Measurements from ENCODE around the gene PCGF3. TPM values are rescaled to one million over a fixed set of nuclear protein-coding genes. Genes with fewer than 3 reads are reported as not detected.

The PCGF3 gene
- total RNA-seq, 2 donors from 2014 or later = 59.0 to 135 TPM

DNA sequence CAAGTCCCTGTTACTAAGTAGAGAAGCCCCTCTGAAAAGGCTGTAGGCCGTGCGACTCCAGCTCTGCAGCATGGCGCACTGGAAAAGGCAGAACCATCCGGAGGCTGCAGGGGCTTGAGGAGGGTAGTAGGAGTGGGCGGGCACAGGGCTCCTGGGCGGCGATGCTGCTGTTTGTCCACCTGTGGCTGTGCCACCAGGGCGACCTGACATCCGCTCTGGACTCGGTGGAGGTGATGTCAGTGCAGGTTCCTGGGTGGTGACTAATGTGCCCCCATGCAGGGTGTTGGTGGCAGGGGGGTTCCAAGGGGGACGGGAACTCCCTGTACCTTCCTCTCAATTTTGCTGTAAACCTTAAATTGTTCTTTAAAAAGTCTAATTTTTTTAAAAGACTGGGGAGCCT, 58.3 kb downstream of the PCGF3 start:
- Histone ChIP-seq H3K27ac (no peak overlapping the region), H3K27me3 (replicated peaks; ENCODE audit: insufficient read depth) (no peaks in the 10 kb centered on the region), H3K9me3 (no peaks in the 10 kb centered on the region), H3K4me1 (replicated peaks) (no peaks in the 10 kb centered on the region), H3K36me3 (no peaks in the 10 kb centered on the region), H3K4me3 (no peak overlapping the region)
- intact Hi-C loops (cut with DNase I) = no loop called here
- no peak for DNase-seq (ENCODE audit: low spot score)
- no peak for TF ChIP-seq POLR2AphosphoS5 (IDR thresholded peaks at IDR 0.05)
- 90% methylated on average over 11 of the region's 11 CpGs for WGBS

- WGBS = 86% methylated on average over 16 of the region's 16 CpGs
These were observed 59.0 kb downstream of the PCGF3 start for GRCh38 chr4:764405-765169.

GRCh38 chr4:766152-766515, 60.5 kb downstream of the PCGF3 start:
- H3K9me3 ChIP-seq = no peaks in the 10 kb centered on the region
- H3K27me3 ChIP-seq (replicated peaks; ENCODE audit: insufficient read depth) = no peaks in the 10 kb centered on the region
- DNase-seq (ENCODE audit: low spot score) = no peak
- H3K36me3 ChIP-seq = no peaks in the 10 kb centered on the region
- TF ChIP-seq CTCF (IDR thresholded peaks at IDR 0.05) (no peak), POLR2A (IDR thresholded peaks at IDR 0.05) (no peak), POLR2AphosphoS5 (IDR thresholded peaks at IDR 0.05) (no peak)
- WGBS = 63% methylated on average over 7 of the region's 7 CpGs
- intact Hi-C loops (cut with DNase I) = no loop called here
- no peak overlapping the region for H3K4me3 ChIP-seq
- no peak overlapping the region for H3K27ac ChIP-seq
- no peaks in the 10 kb centered on the region for H3K4me1 ChIP-seq (replicated peaks)

More at GRCh38 chr4:764405-765169, 59.0 kb downstream of the PCGF3 start:
- H3K27ac ChIP-seq = no peak overlapping the region
- H3K4me3 ChIP-seq = no peak overlapping the region
- H3K27me3 ChIP-seq (replicated peaks; ENCODE audit: insufficient read depth) = no peaks in the 10 kb centered on the region
- TF ChIP-seq POLR2A (IDR thresholded peaks at IDR 0.05) (no peak), POLR2AphosphoS5 (IDR thresholded peaks at IDR 0.05) (no peak), CTCF (IDR thresholded peaks at IDR 0.05) (no peak)
- H3K36me3 ChIP-seq = no peaks in the 10 kb centered on the region
- H3K4me1 ChIP-seq (replicated peaks) = no peaks in the 10 kb centered on the region
- no peak for DNase-seq (ENCODE audit: low spot score)
- intact Hi-C loops (cut with DNase I) = no loop called here
- H3K9me3 ChIP-seq = no peaks in the 10 kb centered on the region

- 71% methylated on average over 21 of the region's 21 CpGs for WGBS
- Histone ChIP-seq H3K4me1 (replicated peaks) (no peaks in the 10 kb centered on the region), H3K27ac (no peak overlapping the region), H3K36me3 (no peaks in the 10 kb centered on the region), H3K4me3 (no peak overlapping the region), H3K9me3 (no peaks in the 10 kb centered on the region), H3K27me3 (replicated peaks; ENCODE audit: insufficient read depth) (no peaks in the 10 kb centered on the region)
- DNase-seq (ENCODE audit: low spot score) = no peak
- intact Hi-C loops (cut with DNase I) = no loop called here
- TF ChIP-seq POLR2A (IDR thresholded peaks at IDR 0.05) (no peak), CTCF (IDR thresholded peaks at IDR 0.05) (no peak), POLR2AphosphoS5 (IDR thresholded peaks at IDR 0.05) (no peak)
These were observed 61.1 kb downstream of the PCGF3 start for GRCh38 chr4:766559-767283.

DNA sequence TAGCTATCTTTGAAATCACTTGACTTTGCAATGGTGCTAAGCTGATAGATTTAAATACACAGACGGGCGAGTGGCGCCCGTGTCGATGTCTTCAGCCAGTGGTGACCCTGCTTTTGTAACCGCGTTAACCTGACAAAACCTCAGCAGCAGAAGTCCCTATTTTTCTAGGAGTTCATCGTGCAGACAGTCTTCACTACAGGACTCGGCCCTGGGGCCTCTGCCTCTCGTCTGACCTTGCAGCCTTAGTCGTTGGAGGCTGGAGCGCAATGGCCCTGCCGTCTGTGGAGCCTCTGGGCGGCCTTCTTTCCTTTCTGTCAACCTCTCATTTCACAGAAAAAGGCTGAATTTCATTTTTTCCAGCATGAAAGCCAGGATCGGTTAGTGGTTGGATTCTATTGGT, 62.4 kb downstream of the PCGF3 start:
- WGBS = 92% methylated on average over 15 of the region's 15 CpGs
- H3K27ac ChIP-seq = no peak overlapping the region
- H3K4me1 ChIP-seq (replicated peaks) = no peaks in the 10 kb centered on the region
- H3K36me3 ChIP-seq = no peaks in the 10 kb centered on the region
- H3K27me3 ChIP-seq (replicated peaks; ENCODE audit: insufficient read depth) = no peaks in the 10 kb centered on the region
- H3K4me3 ChIP-seq = no peak overlapping the region
- no peak for DNase-seq (ENCODE audit: low spot score)
- intact Hi-C loops (cut with DNase I) = no loop called here
- TF ChIP-seq POLR2A (IDR thresholded peaks at IDR 0.05) = no peak
- TF ChIP-seq POLR2AphosphoS5 (IDR thresholded peaks at IDR 0.05) = no peak
- TF ChIP-seq CTCF (IDR thresholded peaks at IDR 0.05) = no peak
- no peaks in the 10 kb centered on the region for H3K9me3 ChIP-seq

All from prostate gland (tissue), 2 donors.